Measurements from ENCODE around the gene HECA. TPM values are rescaled to one million over a fixed set of nuclear protein-coding genes. Genes with fewer than 3 reads are reported as not detected.

HECA gene
- total RNA-seq, 1 donor from 2014 or later, result 53.1 TPM

DNA sequence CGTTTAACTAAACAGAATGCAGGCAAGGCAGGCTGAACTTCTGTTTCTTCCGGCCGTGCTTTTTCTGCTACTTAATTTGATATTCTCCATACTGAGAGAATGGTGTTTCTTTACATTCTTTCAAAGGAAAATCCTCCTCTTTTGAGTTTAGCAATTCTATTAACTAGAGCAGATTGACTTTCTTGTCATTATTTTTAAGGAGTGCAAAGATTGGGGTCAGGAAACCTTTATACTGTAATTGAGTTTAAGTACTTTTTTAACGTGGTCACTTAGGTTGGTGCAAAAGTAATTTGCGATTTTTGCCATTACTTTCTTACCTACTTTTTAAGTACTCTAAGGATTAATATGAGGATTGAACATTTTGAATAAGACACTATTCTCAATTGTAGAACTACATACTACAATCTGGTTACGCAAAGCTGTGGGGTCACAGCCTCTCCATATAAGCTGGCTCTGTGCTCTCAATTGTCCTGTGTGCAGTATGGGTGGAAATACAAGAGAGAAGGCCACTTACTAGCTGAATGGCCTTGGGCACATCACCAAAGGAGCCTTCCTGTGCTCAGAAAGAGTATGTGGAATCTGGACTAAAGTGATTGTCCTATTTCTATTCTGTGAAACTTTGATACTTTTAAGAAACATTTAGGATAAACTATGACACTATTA lies 16.7 kb downstream of the HECA start:
- Histone ChIP-seq H3K27me3 (ENCODE audit: low read depth) (no peaks in the 10 kb centered on the region), H3K4me3 (no peak overlapping the region), H3K4me1 (peaks cover 58% of the 10 kb centered on the region), H3K9me3 (no peaks in the 10 kb centered on the region), H3K36me3 (peaks cover 5% of the 10 kb centered on the region), H3K27ac (no peak overlapping the region)
- TF ChIP-seq, protein P1, sequence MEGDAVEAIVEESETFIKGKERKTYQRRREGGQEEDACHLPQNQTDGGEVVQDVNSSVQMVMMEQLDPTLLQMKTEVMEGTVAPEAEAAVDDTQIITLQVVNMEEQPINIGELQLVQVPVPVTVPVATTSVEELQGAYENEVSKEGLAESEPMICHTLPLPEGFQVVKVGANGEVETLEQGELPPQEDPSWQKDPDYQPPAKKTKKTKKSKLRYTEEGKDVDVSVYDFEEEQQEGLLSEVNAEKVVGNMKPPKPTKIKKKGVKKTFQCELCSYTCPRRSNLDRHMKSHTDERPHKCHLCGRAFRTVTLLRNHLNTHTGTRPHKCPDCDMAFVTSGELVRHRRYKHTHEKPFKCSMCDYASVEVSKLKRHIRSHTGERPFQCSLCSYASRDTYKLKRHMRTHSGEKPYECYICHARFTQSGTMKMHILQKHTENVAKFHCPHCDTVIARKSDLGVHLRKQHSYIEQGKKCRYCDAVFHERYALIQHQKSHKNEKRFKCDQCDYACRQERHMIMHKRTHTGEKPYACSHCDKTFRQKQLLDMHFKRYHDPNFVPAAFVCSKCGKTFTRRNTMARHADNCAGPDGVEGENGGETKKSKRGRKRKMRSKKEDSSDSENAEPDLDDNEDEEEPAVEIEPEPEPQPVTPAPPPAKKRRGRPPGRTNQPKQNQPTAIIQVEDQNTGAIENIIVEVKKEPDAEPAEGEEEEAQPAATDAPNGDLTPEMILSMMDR (IDR thresholded peaks at IDR 0.05), result no peak
- intact Hi-C loops (cut with DNase I), result no loop called here
- no peak for ATAC-seq
- no peak for DNase-seq

DNA sequence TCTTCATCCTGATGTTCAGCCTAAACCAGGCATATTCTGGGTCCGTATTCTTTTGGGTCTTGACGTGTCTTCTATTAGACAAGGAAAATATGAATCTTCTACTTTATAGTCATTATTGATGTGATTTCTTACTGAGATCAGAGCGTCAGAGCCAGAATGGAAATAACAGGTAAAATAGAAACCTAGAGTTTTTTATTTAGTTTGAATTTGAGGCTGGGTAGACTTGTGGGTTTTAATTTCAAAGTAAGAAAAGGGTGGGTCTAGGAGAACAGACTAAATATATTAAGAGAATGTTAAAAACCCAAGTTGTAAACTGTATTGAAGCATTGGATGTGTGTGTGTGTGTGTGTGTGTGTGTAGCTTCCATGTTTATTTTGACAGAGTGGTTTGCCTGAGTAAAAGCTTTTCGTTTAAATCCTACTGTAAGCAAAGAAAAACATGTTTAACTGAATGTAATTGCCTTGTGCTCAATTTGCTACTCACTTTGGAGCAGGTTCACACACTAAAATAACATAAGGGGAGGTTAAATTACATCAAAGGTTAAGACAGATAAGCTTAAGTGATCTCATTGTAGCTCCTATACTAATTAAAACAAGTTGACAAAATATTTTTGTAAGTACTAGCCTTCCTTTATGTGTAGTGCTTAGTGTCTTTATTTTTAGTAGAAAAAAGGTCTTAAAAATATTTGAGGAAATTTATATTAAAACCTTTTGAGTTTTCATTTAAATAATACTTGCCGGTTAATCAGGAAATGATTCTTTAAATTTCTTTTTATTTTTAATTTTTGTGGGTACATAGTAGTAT lies 17.4 kb downstream of the HECA start:
- DNase-seq (no peak), ATAC-seq (no peak)
- Histone ChIP-seq H3K4me1 (peaks cover 56% of the 10 kb centered on the region), H3K4me3 (no peak overlapping the region), H3K9me3 (no peaks in the 10 kb centered on the region), H3K27ac (no peak overlapping the region), H3K36me3 (peaks cover 7% of the 10 kb centered on the region), H3K27me3 (ENCODE audit: low read depth) (no peaks in the 10 kb centered on the region)
- TF ChIP-seq, protein P1 (IDR thresholded peaks at IDR 0.05), result no peak
- intact Hi-C loops (cut with DNase I), result no loop called here

DNA sequence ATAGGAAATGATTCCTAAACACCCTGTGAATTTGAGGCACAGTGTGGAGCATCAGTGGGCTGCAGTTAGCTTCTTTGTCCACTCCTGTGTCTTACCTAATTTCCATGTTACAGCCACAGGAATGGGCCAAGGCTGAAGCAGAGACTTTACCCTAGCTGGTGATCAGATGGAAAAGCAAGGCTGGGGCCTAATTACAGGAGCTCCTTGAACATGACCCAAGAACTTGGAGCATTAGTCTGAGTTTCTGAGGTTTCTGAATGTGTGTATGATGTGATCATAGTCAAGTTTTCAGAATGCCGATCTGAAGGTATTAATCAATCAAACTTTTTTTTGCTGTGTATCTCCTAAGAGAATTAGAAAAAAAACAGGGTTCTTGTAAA lies 18.0 kb downstream of the HECA start:
- TF ChIP-seq, protein P1 (IDR thresholded peaks at IDR 0.05), result no peak
- Histone ChIP-seq H3K4me3 (no peak overlapping the region), H3K4me1 (peaks cover 54% of the 10 kb centered on the region), H3K9me3 (no peaks in the 10 kb centered on the region), H3K36me3 (peaks cover 7% of the 10 kb centered on the region), H3K27me3 (ENCODE audit: low read depth) (no peaks in the 10 kb centered on the region), H3K27ac (no peak overlapping the region)
- DNase-seq (no peak), ATAC-seq (no peak)
- intact Hi-C loops (cut with DNase I), result no loop called here

DNA sequence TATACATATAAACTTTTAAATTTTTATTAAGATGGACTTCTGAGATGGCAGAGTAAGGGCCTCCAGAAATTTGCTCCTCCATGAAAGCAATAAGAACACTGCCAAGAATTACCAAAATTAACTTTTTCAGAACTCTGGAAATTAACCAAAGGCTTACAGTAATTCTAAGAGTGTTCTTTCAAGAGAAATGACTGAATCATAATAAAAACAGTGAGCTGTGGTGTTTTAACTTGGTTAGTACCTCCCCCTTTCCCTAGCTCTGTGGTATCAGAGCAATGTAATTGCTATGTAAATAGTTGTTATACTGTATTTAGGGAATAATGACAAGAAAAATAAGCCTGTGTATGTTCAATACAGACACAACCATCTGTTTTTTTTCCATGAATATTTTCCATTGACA lies 19.0 kb downstream of the HECA start:
- DNase-seq, result no peak
- no peaks in the 10 kb centered on the region for H3K9me3 ChIP-seq
- no peaks in the 10 kb centered on the region for H3K27me3 ChIP-seq (ENCODE audit: low read depth)
- TF ChIP-seq, protein P1 (IDR thresholded peaks at IDR 0.05), result no peak
- H3K4me3 ChIP-seq, result no peak overlapping the region
- peaks cover 7% of the 10 kb centered on the region for H3K36me3 ChIP-seq
- peaks cover 44% of the 10 kb centered on the region for H3K4me1 ChIP-seq
- ATAC-seq, result no peak
- intact Hi-C loops (cut with DNase I), result no loop called here
- H3K27ac ChIP-seq, result no peak overlapping the region

DNA sequence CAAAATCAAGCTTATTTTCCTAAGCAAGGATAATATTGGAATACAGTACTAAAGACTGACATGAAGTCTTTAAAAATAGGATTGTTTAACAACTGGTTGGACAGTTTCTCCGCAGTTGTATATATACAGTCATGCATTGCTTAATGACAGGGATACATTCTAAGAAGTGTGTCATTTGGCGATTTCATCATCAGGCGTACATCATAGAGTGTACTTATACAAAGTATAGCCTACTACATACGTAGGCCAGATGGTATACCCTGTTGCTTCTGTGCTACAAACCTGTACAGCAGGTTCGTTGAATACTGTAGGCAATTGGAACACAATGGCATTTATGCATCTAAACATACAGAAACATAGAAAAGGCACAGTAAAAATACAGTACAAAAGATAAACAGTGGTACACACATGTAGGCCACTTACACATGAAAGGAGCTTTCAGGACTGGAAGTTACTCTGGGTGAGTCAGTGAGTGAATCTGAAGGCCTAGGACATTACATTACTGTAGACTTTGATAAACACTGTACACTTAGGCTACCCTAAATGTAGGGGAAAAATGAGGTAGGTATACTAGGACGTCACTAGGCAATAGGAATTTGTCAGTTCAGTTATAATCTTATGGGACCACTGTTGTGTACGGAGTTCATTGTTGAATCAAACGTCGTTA lies 20.1 kb downstream of the HECA start:
- H3K4me3 ChIP-seq, result no peak overlapping the region
- DNase-seq (no peak), ATAC-seq (no peak)
- TF ChIP-seq, protein P1 (IDR thresholded peaks at IDR 0.05), result no peak
- intact Hi-C loops (cut with DNase I), result no loop called here
- H3K27ac ChIP-seq, result no peak overlapping the region
- H3K9me3 ChIP-seq, result no peaks in the 10 kb centered on the region
- H3K36me3 ChIP-seq, result peaks cover 7% of the 10 kb centered on the region
- H3K27me3 ChIP-seq (ENCODE audit: low read depth), result no peaks in the 10 kb centered on the region
- H3K4me1 ChIP-seq, result peaks cover 33% of the 10 kb centered on the region

Measured in lower lobe of right lung (tissue), 2 donors.